K562 (cell line): ENCODE measurements around the gene SCFD2. TPM values are rescaled to one million over a fixed set of nuclear protein-coding genes. Genes with fewer than 3 reads are reported as not detected.

Experiments
- ATAC-seq: fragments of 200-7000 bp; cut with Tn5 transposase; 3 replicates; pipeline ENCODE4 v1.9.1; 2020; ENCODE audit warnings: moderate library complexity
- BruUV-seq: library from RNA; stranded (reverse); fragments of 400-500 nt; replicated peaks from 2 replicates; lab custom pipeline; 2021; lab: Mats Ljungman, UMichigan
- CTCF ChIA-PET: fragments of 300-600 bp; formaldehyde crosslinking; extraction: SDS; loops from one replicate; lab custom pipeline; 2021; ENCODE audit warnings: low intra/inter-chr PET ratio; lab: Yijun Ruan, JAX
- POLR2A ChIA-PET: fragments of 300-600, 350-650 bp; sonication (Branson Sonifier 250); formaldehyde crosslinking; extraction: SDS; loops from one replicate; lab custom pipeline; 2021; ENCODE audit warnings: antibody characterized with exemption, inconsistent platforms; lab: Yijun Ruan, JAX
- DNase-seq, 4 experiments: peaks; one replicate each; pipeline versions ENCODE4 v3.0.0 to v3.0.0-alpha.2; 2011 to 2018; ENCODE audit warnings: low spot score in 3 of 4, mixed read lengths in 3 of 4; ENCODE audit errors: extremely low read depth in 1 of 4
- FAIRE-seq: peaks from 2 replicates; lab custom pipeline; 2011; peaks lifted over from hg19 to GRCh38; lab: Jason Lieb, UNC
- H2AFZ ChIP-seq: 2 replicates; pipeline ENCODE4 v1.6.0; 2011; ENCODE audit warnings: low read depth, low read length, control low read depth, inconsistent platforms
- H3K27ac ChIP-seq: fragments of 200-600 bp; 3 replicates; pipeline ENCODE4 v1.8.0; 2011; ENCODE audit warnings: low read depth, mild to moderate bottlenecking, control low read depth, inconsistent platforms, low read length, moderate library complexity, mixed read lengths; ENCODE audit errors: extremely low read depth
- H3K27me3 ChIP-seq, 2 experiments: fragments of 300-600 bp in 1 of 2; 2 replicates in 1 of 2; 3 replicates in 1 of 2; pipeline versions ENCODE4 v1.6.0 to v1.8.0; 2011; ENCODE audit warnings: inconsistent platforms in 2 of 2, low read length in 2 of 2, mild to moderate bottlenecking in 1 of 2, mixed read lengths in 1 of 2, moderate library complexity in 1 of 2; ENCODE audit not compliant: control insufficient read depth in 2 of 2, insufficient read depth in 2 of 2
- H3K36me3 ChIP-seq: fragments of 300-600 bp; 3 replicates; pipeline ENCODE4 v1.8.0; 2011; ENCODE audit warnings: mild to moderate bottlenecking, low read length, inconsistent platforms; ENCODE audit not compliant: control insufficient read depth, insufficient read depth
- H3K4me1 ChIP-seq, 2 experiments: fragments of 200-600 bp in 1 of 2; replicated peaks in 1 of 2; 2 replicates in 1 of 2; 3 replicates in 1 of 2; pipeline versions ENCODE4 v1.5.1 to v1.8.0; 2011; ENCODE audit warnings: inconsistent platforms in 2 of 2, low read length in 2 of 2, mild to moderate bottlenecking in 1 of 2, mixed read lengths in 1 of 2, moderate library complexity in 1 of 2; ENCODE audit not compliant: control insufficient read depth in 2 of 2, insufficient read depth in 2 of 2
- H3K4me2 ChIP-seq: 2 replicates; pipeline ENCODE4 v1.6.1; 2011; ENCODE audit warnings: low read length, control low read depth, inconsistent platforms, mixed read lengths; ENCODE audit not compliant: insufficient read depth
- H3K4me3 ChIP-seq: fragments of 200-600 bp; sonication (generic), shearing (Covaris generic); 2 replicates; pipeline ENCODE4 v1.5.1; 2016; ENCODE audit warnings: control low read depth, inconsistent platforms
- H3K79me2 ChIP-seq: fragments of 200-600 bp; 3 replicates; pipeline ENCODE4 v1.8.0; 2011; ENCODE audit warnings: low read length, inconsistent platforms; ENCODE audit not compliant: control insufficient read depth, insufficient read depth
- H3K9ac ChIP-seq, 2 experiments: 2 replicates each; pipeline versions ENCODE4 v1.6.0 to v1.6.1; 2011; ENCODE audit warnings: low read depth in 2 of 2, low read length in 2 of 2, control low read depth in 1 of 2, inconsistent platforms in 1 of 2, mild to moderate bottlenecking in 1 of 2, mixed read lengths in 1 of 2; ENCODE audit not compliant: insufficient read depth in 1 of 2
- H3K9me1 ChIP-seq: one replicate; pipeline ENCODE4 v1.6.0; 2011; ENCODE audit warnings: inconsistent platforms, mild to moderate bottlenecking, low read length, moderate library complexity; ENCODE audit not compliant: control insufficient read depth, insufficient read depth
- H3K9me3 ChIP-seq: replicated peaks from 2 replicates; pipeline ENCODE4 v1.5.1; 2011; ENCODE audit warnings: low read depth, low read length, inconsistent platforms; ENCODE audit not compliant: control insufficient read depth, insufficient read depth
- H4K20me1 ChIP-seq: replicated peaks from 2 replicates; pipeline ENCODE4 v1.6.1; 2011; ENCODE audit warnings: low read length, inconsistent platforms, mixed read lengths; ENCODE audit not compliant: control insufficient read depth, insufficient read depth
- FOXM1 ChIP-seq, 2 experiments: fragments of 450-650 bp in 1 of 2; sonication (generic) in 1 of 2; formaldehyde crosslinking in 1 of 2; IDR thresholded peaks; 2 replicates each; pipeline versions ENCODE4 v1.6.1 to v1.9.0; 2017 to 2022; ENCODE audit warnings: low read depth in 2 of 2, mild to moderate bottlenecking in 2 of 2, missing genetic modification reagents in 1 of 2, moderate library complexity in 1 of 2
- SOX6 ChIP-seq: fragments of 450-650 bp; IDR thresholded peaks from 2 replicates; pipeline ENCODE4 v1.6.1; 2014; ENCODE audit warnings: mild to moderate bottlenecking
- SREBF2 ChIP-seq: sonication (generic); formaldehyde crosslinking; IDR thresholded peaks from 2 replicates; pipeline ENCODE4 v1.4.0; 2020; ENCODE audit warnings: mild to moderate bottlenecking, missing genetic modification reagents
- SRSF3 ChIP-seq: fragments of 200-400 bp; formaldehyde crosslinking; IDR thresholded peaks from 2 replicates; pipeline ENCODE4 v1.6.1; 2016; ENCODE audit warnings: mild to moderate bottlenecking, low read length, moderate library complexity; ENCODE audit not compliant: insufficient read depth
- TAF7 ChIP-seq: fragments of 450-650 bp; IDR thresholded peaks from 2 replicates; pipeline ENCODE4 v1.6.1; 2016; ENCODE audit warnings: missing genetic modification characterization, missing compliant biosample characterization
- ZC3H8 ChIP-seq: fragments of 450-650 bp; IDR thresholded peaks from 2 replicates; pipeline ENCODE4 v1.6.1; 2017
- ZNF431 ChIP-seq: sonication (generic); formaldehyde crosslinking; IDR thresholded peaks from 2 replicates; pipeline ENCODE4 v1.8.0; 2022; ENCODE audit warnings: mild to moderate bottlenecking, missing genetic modification reagents
- WGBS: fragments of 100-300 bp; shearing (Covaris generic); methylation state at CpG from one replicate; pipeline ENCODE4 v1.1.6; 2016; ENCODE audit warnings: low coverage, mixed read lengths; ENCODE audit not compliant: insufficient coverage; ENCODE audit errors: missing lambda C conversion rate; 5-methylcytosine and 5-hydroxymethylcytosine counted together
- in situ Hi-C: fragments of 300-500 bp; cut with MboI; formaldehyde crosslinking; loops from 4 replicates; pipeline ENCODE4 v1.15.0; 2018; ENCODE audit warnings: inconsistent platforms, mixed read lengths
- intact Hi-C: fragments of 100-400 bp; cut with micrococcal nuclease; formaldehyde crosslinking; loops from 2 replicates; pipeline ENCODE4 v1.14.2; 2022
- polyA plus RNA-seq, 8 experiments: library from polyadenylated mRNA; depleted of rRNA in 4 of 8; stranded (reverse) in 5 of 8; unstranded in 3 of 8; fragments of >200 nt; fragmentation: Nextera tagmentation in 2 of 8; fragmentation: Illumina TruSeq in 1 of 8; extraction: Ambion mirVana in 2 of 8; extraction: Trizol in 1 of 8; gene quantifications; 2 replicates each; pipeline versions ENCODE4 v1.2.1 to v1.2.3, GENCODE V29; 2011 to 2014; ENCODE audit warnings: inconsistent platforms in 1 of 8, missing spikeins in 1 of 8
- total RNA-seq, 7 experiments: library from RNA; depleted of rRNA in 6 of 7; stranded (reverse); fragments of >200 nt in 6 of 7; fragmentation: Illumina TruSeq in 2 of 7; extraction: Trizol in 2 of 7; gene quantifications; 2 replicates each; pipeline versions ENCODE4 v1.2.1 to v1.2.3, GENCODE V29; 2011 to 2021; ENCODE audit warnings: low replicate concordance in 1 of 7
- TF ChIP-seq, protein P1 (sequence below), 2 experiments: fragments of 150-350 bp in 1 of 2; IDR thresholded peaks; 2 replicates each; pipeline ENCODE4 v1.6.1; 2012 to 2016; ENCODE audit warnings: low read depth in 2 of 2, low read length in 2 of 2, mild to moderate bottlenecking in 1 of 2, moderate library complexity in 1 of 2
- TF ChIP-seq, protein P2 (sequence below): conservative IDR thresholded peaks from 2 replicates; pipeline ENCODE4 v1.6.1; 2011; ENCODE audit warnings: low read depth, mild to moderate bottlenecking, low read length; ENCODE audit not compliant: control insufficient read depth
- TF ChIP-seq, protein P3 (sequence below): fragments of 450-650 bp; IDR thresholded peaks from 2 replicates; pipeline ENCODE4 v1.6.1; 2016; ENCODE audit warnings: low read depth

Gene SCFD2
- total and polyA plus RNA-seq, 9 of the 15 experiments (the other 6 are each of a cell fraction or from before 2014, with no cell fraction given) = 5.7 to 30.3 (median 22.8) TPM

DNA sequence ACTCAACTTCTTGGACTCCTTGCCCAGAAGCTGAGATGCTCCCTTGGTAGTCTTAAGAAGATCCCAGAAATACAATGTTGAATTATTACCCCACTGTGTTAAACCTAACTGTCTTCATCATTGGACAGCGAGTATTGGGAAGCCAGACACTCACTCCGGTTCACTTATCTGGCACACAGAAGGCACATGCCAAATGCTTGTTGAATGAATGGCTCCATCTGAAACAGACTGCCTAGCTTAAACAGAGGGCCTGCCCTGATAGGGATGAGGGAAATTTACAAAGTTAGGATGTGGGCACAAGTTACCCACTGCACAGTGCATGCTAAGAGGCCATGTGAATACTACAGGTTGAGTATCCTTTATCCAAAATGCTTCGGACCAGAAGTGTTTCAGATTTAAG, 424.4 kb downstream of the SCFD2 start:
- WGBS = 35% methylated on average over 3 of the region's 3 CpGs
- in situ Hi-C loops (no loop called here), intact Hi-C loops (no loop called here)
- Histone ChIP-seq H2AFZ (no peak overlapping the region), H3K4me1 (no peaks in the 10 kb centered on the region), H3K9me3 (no peaks in the 10 kb centered on the region), H3K4me3 (no peak overlapping the region), H3K79me2 (no peaks in the 10 kb centered on the region), H3K4me2 (no peak overlapping the region), H4K20me1 (no peaks in the 10 kb centered on the region), H3K9ac (no peak overlapping the region), H3K36me3 (no peaks in the 10 kb centered on the region), H3K9me1 (no peaks in the 10 kb centered on the region), H3K27me3 (no peaks in the 10 kb centered on the region), H3K27ac (no peak overlapping the region)
- ATAC-seq = no peak
- CTCF ChIA-PET = no interaction called here
- no peak for DNase-seq
- POLR2A ChIA-PET = interaction anchor here (0.7 to 0.8 kb wide), 2 partner anchors 15 to 17 kb away, joined by 3 to 4 read pairs; no protein-coding TSS in a partner anchor
- no peak for FAIRE-seq
- BruUV-seq = no TSS peak
- TF ChIP-seq ZC3H8 (no peak), SRSF3 (no peak), TAF7 (tag) (no peak), ZNF431 (CRISPR knock-in tag) (no peak), SREBF2 (CRISPR knock-in tag) (no peak), FOXM1 (IDR thresholded peaks at IDR 0.05; ENCODE audit: low read depth) (no peak), FOXM1 (CRISPR knock-in tag; IDR thresholded peaks at IDR 0.05; ENCODE audit: low read depth) (no peak), SOX6 (no peak)
- TF ChIP-seq, protein P1, sequence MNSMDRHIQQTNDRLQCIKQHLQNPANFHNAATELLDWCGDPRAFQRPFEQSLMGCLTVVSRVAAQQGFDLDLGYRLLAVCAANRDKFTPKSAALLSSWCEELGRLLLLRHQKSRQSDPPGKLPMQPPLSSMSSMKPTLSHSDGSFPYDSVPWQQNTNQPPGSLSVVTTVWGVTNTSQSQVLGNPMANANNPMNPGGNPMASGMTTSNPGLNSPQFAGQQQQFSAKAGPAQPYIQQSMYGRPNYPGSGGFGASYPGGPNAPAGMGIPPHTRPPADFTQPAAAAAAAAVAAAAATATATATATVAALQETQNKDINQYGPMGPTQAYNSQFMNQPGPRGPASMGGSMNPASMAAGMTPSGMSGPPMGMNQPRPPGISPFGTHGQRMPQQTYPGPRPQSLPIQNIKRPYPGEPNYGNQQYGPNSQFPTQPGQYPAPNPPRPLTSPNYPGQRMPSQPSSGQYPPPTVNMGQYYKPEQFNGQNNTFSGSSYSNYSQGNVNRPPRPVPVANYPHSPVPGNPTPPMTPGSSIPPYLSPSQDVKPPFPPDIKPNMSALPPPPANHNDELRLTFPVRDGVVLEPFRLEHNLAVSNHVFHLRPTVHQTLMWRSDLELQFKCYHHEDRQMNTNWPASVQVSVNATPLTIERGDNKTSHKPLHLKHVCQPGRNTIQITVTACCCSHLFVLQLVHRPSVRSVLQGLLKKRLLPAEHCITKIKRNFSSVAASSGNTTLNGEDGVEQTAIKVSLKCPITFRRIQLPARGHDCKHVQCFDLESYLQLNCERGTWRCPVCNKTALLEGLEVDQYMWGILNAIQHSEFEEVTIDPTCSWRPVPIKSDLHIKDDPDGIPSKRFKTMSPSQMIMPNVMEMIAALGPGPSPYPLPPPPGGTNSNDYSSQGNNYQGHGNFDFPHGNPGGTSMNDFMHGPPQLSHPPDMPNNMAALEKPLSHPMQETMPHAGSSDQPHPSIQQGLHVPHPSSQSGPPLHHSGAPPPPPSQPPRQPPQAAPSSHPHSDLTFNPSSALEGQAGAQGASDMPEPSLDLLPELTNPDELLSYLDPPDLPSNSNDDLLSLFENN (IDR thresholded peaks at IDR 0.05; ENCODE audit: low read depth in 2 of 2, low read length in 2 of 2) = no peak
- TF ChIP-seq, protein P2, sequence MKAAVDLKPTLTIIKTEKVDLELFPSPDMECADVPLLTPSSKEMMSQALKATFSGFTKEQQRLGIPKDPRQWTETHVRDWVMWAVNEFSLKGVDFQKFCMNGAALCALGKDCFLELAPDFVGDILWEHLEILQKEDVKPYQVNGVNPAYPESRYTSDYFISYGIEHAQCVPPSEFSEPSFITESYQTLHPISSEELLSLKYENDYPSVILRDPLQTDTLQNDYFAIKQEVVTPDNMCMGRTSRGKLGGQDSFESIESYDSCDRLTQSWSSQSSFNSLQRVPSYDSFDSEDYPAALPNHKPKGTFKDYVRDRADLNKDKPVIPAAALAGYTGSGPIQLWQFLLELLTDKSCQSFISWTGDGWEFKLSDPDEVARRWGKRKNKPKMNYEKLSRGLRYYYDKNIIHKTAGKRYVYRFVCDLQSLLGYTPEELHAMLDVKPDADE = no peak
- TF ChIP-seq, protein P3, sequence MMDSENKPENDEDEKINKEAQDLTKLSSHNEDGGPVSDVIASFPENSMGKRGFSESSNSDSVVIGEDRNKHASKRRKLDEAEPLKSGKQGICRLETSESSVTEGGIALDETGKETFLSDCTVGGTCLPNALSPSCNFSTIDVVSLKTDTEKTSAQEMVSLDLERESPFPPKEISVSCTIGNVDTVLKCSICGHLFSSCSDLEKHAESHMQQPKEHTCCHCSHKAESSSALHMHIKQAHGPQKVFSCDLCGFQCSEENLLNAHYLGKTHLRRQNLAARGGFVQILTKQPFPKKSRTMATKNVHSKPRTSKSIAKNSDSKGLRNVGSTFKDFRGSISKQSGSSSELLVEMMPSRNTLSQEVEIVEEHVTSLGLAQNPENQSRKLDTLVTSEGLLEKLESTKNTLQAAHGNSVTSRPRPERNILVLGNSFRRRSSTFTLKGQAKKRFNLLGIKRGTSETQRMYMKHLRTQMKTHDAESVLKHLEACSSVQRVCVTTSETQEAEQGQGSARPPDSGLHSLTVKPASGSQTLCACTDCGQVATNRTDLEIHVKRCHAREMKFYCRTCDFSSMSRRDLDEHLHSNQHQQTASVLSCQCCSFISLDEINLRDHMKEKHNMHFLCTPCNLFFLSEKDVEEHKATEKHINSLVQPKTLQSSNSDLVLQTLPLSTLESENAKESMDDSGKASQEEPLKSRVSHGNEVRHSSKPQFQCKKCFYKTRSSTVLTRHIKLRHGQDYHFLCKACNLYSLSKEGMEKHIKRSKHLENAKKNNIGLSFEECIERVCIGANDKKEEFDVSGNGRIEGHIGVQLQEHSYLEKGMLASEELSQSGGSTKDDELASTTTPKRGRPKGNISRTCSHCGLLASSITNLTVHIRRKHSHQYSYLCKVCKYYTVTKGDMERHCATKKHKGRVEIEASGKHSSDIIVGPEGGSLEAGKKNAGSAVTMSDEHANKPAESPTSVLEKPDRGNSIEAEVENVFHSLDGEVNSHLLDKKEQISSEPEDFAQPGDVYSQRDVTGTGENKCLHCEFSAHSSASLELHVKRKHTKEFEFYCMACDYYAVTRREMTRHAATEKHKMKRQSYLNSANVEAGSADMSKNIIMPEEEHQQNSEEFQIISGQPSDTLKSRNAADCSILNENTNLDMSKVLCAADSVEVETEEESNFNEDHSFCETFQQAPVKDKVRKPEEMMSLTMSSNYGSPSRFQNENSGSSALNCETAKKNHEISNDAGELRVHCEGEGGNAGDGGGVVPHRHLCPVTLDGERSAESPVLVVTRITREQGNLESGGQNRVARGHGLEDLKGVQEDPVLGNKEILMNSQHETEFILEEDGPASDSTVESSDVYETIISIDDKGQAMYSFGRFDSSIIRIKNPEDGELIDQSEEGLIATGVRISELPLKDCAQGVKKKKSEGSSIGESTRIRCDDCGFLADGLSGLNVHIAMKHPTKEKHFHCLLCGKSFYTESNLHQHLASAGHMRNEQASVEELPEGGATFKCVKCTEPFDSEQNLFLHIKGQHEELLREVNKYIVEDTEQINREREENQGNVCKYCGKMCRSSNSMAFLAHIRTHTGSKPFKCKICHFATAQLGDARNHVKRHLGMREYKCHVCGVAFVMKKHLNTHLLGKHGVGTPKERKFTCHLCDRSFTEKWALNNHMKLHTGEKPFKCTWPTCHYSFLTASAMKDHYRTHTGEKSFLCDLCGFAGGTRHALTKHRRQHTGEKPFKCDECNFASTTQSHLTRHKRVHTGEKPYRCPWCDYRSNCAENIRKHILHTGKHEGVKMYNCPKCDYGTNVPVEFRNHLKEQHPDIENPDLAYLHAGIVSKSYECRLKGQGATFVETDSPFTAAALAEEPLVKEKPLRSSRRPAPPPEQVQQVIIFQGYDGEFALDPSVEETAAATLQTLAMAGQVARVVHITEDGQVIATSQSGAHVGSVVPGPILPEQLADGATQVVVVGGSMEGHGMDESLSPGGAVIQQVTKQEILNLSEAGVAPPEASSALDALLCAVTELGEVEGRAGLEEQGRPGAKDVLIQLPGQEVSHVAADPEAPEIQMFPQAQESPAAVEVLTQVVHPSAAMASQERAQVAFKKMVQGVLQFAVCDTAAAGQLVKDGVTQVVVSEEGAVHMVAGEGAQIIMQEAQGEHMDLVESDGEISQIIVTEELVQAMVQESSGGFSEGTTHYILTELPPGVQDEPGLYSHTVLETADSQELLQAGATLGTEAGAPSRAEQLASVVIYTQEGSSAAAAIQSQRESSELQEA = no peak
